Endodermal cell (in vitro differentiated cells): ENCODE data around the gene NLRP1. TPM values are rescaled to one million over a fixed set of nuclear protein-coding genes. Genes with fewer than 3 reads are reported as not detected.
A peak's percentile ranks its signal among the peaks of the same experiment; 100 is the strongest.

ENCODE experiments used
- DNase-seq: peaks from one replicate; pipeline ENCODE4 v3.0.0-alpha.2; 2017
- H3K27ac ChIP-seq: 2 replicates; pipeline ENCODE4 v1.5.1; 2013; ENCODE audit warnings: mild to moderate bottlenecking, low read depth, low read length, moderate library complexity
- H3K27me3 ChIP-seq: 2 replicates; pipeline ENCODE4 v1.6.1; 2013; ENCODE audit warnings: mild to moderate bottlenecking, low read length, moderate library complexity; ENCODE audit not compliant: insufficient read depth, control insufficient read depth, poor library complexity, severe bottlenecking
- H3K36me3 ChIP-seq: 2 replicates; pipeline ENCODE4 v1.7.0; 2013; ENCODE audit warnings: mild to moderate bottlenecking, low read length, moderate library complexity; ENCODE audit not compliant: control insufficient read depth, insufficient read depth
- H3K4me1 ChIP-seq: one replicate; pipeline ENCODE4 v1.7.0; 2013; ENCODE audit warnings: low read length; ENCODE audit not compliant: control insufficient read depth, insufficient read depth
- H3K4me3 ChIP-seq: 2 replicates; pipeline ENCODE4 v1.5.1; 2013; ENCODE audit warnings: mild to moderate bottlenecking, low read length, moderate library complexity
- H3K9ac ChIP-seq: 2 replicates; pipeline ENCODE4 v1.6.1; 2013; ENCODE audit warnings: mild to moderate bottlenecking, low read length, moderate library complexity; ENCODE audit not compliant: poor library complexity, severe bottlenecking; ENCODE audit errors: extremely low read depth
- H3K9me3 ChIP-seq: 2 replicates; pipeline ENCODE4 v1.6.1; 2013; ENCODE audit warnings: mild to moderate bottlenecking, low read length, moderate library complexity; ENCODE audit not compliant: control insufficient read depth
- H3K27ac Mint-ChIP-seq: 2 replicates; pipeline ENCODE4 v1.8.0; 2020; ENCODE audit warnings: mixed read lengths
- H3K27me3 Mint-ChIP-seq: 2 replicates; pipeline ENCODE4 v1.8.0; 2021; ENCODE audit warnings: mild to moderate bottlenecking, mixed read lengths; ENCODE audit not compliant: insufficient read depth
- H3K36me3 Mint-ChIP-seq: 2 replicates; pipeline ENCODE4 v1.8.0; 2020; ENCODE audit warnings: low read depth, mixed read lengths
- H3K4me1 Mint-ChIP-seq: 2 replicates; pipeline ENCODE4 v1.8.0; 2020; ENCODE audit warnings: mixed read lengths
- H3K4me3 Mint-ChIP-seq: 2 replicates; pipeline ENCODE4 v1.8.0; 2020; ENCODE audit warnings: mild to moderate bottlenecking, moderate library complexity, mixed read lengths
- H3K9me3 Mint-ChIP-seq: 2 replicates; pipeline ENCODE4 v1.8.0; 2020; ENCODE audit warnings: mild to moderate bottlenecking, mixed read lengths
- WGBS, 2 experiments: methylation state at CpG; one replicate each; pipeline versions ENCODE4 v1.1.5 to v1.1.7; 2013; ENCODE audit warnings: missing lambda C conversion rate in 2 of 2, mixed read lengths in 1 of 2; ENCODE audit not compliant: insufficient coverage in 1 of 2, insufficient read length in 1 of 2; 5-methylcytosine and 5-hydroxymethylcytosine counted together
- long read RNA-seq, 4 experiments: library from polyadenylated mRNA in 2 of 4; library from RNA in 1 of 4; library from capped mRNA in 1 of 4; stranded (forward) in 3 of 4; unstranded in 1 of 4; transcript quantifications; one replicate each; pipeline ENCODE4 v2.0.0, GENCODE V29; 2020 to 2021; ENCODE audit warnings: inconsistent platforms in 1 of 4
- polyA plus RNA-seq, 2 experiments: library from polyadenylated mRNA; stranded (reverse); fragments of 50-300 nt; gene quantifications; one replicate each; pipeline ENCODE4 v1.2.3, GENCODE V29; 2013
- total RNA-seq, 2 donors: library from RNA; stranded (reverse); fragmentation: NEBNext Ultra II Directional in 1 of 2; extraction: Animal tissue kit (Norgen Biotek cat#: 25700) in 1 of 2; gene quantifications; 2 replicates in 1 of 2; 3 replicates in 1 of 2; pipeline ENCODE4 v1.2.1, GENCODE V29; 2021
- TF ChIP-seq, protein P1 (sequence below): fragments of 200-600 bp; sonication (generic); conservative IDR thresholded peaks from 2 replicates; pipeline ENCODE4 v1.5.0; 2021; ENCODE audit warnings: antibody characterized with exemption, mild to moderate bottlenecking

NLRP1 gene
- total RNA-seq = 1 to 10 TPM; 3.6 to 5.4 TPM
- 141 TPM for polyA plus RNA-seq (2013, experiment 1 of 2)
- polyA plus RNA-seq (2013, experiment 2 of 2) = 156 TPM
- long read RNA-seq, experiment 1, partial matches to known transcripts = 0 of 1 reads
- long read RNA-seq, experiment 1, other reads (novel, unspliced or antisense) = 0 of 1 reads
- long read RNA-seq, experiment 2, transcript NLRP1-206 (2 exons, 1,627 nt) = major isoform, 7 of 7 reads
- long read RNA-seq, experiment 2, partial matches to known transcripts = 0 of 7 reads
- long read RNA-seq, experiment 2, other reads (novel, unspliced or antisense) = 0 of 7 reads
- long read RNA-seq, experiment 3 = 0 reads
- long read RNA-seq, experiment 4, partial matches to known transcripts = 0 of 1 reads
- long read RNA-seq, experiment 4, other reads (novel, unspliced or antisense) = 0 of 1 reads

DNA sequence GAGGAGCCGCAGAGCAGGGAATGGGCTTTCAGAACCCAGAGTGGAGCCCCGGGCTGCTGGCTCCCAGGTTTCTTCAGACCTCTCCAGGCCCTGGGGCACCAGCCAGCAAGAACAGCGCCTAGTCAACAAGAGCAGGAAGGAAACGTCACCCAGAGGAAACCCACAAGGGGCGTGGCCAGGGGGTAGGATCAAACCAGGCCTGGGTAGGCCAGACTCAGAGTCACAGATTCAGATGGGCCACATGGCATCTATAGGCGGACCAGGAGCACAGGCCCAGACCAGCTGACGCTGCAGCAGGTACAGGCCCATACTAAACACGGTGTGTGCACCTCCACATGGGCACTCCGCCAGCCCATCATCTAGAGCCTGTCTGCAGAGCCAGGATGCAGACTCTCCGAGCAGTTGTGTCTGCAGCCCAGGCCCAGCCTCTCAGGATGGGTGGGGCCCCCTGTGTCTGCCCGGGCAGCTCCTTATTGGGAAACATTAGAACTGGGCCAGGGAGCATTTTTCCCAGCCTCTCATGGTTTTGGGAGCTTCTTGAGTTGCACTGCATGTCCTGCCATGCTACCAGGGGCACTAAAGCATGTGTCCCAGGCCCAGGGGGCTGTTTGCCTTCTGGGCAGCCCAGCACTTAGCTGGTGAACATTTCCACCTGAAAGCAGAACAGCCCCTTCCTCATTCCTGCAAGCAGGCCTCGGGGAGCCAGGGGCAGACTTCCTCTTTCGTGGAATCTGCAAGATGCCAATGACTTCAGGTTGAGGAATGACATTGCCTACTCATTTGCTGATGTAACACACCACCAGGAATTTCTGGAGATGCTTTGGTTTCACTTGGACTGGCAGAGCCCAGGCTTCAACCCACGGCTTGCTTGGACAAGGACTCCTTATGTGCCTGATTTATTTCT, at the start of gene NLRP1:
TSS of gene NLRP1 (minus strand) at position 127 of the 904 bp plus-strand sequence. CDS start 552 bp downstream, outside the sequence.
- Mint-ChIP-seq H3K4me1 (no peaks in the 10 kb centered on the region), H3K9me3 (no peaks in the 10 kb centered on the region), H3K36me3 (no peaks in the 10 kb centered on the region), H3K27ac (peak within 1 kb of the TSS; percentile 35), H3K4me3 (no peak within 1 kb of the TSS), H3K27me3 (no peaks in the 10 kb centered on the region)
- H3K4me3 ChIP-seq = no peak within 1 kb of the TSS
- H3K4me1 ChIP-seq = no peaks in the 10 kb centered on the region
- no peak within 1 kb of the TSS for H3K27ac ChIP-seq
- peak; percentile 88 for DNase-seq
- H3K36me3 ChIP-seq = no peaks in the 10 kb centered on the region
- TF ChIP-seq, protein P1, sequence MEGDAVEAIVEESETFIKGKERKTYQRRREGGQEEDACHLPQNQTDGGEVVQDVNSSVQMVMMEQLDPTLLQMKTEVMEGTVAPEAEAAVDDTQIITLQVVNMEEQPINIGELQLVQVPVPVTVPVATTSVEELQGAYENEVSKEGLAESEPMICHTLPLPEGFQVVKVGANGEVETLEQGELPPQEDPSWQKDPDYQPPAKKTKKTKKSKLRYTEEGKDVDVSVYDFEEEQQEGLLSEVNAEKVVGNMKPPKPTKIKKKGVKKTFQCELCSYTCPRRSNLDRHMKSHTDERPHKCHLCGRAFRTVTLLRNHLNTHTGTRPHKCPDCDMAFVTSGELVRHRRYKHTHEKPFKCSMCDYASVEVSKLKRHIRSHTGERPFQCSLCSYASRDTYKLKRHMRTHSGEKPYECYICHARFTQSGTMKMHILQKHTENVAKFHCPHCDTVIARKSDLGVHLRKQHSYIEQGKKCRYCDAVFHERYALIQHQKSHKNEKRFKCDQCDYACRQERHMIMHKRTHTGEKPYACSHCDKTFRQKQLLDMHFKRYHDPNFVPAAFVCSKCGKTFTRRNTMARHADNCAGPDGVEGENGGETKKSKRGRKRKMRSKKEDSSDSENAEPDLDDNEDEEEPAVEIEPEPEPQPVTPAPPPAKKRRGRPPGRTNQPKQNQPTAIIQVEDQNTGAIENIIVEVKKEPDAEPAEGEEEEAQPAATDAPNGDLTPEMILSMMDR = no peak
- 77 to 83% methylated on average over 10 to 14 of the region's 14 CpGs for WGBS, 2 experiments
- no peaks in the 10 kb centered on the region for H3K9me3 ChIP-seq
- no peaks in the 10 kb centered on the region for H3K27me3 ChIP-seq
- H3K9ac ChIP-seq = no peak within 1 kb of the TSS

DNA sequence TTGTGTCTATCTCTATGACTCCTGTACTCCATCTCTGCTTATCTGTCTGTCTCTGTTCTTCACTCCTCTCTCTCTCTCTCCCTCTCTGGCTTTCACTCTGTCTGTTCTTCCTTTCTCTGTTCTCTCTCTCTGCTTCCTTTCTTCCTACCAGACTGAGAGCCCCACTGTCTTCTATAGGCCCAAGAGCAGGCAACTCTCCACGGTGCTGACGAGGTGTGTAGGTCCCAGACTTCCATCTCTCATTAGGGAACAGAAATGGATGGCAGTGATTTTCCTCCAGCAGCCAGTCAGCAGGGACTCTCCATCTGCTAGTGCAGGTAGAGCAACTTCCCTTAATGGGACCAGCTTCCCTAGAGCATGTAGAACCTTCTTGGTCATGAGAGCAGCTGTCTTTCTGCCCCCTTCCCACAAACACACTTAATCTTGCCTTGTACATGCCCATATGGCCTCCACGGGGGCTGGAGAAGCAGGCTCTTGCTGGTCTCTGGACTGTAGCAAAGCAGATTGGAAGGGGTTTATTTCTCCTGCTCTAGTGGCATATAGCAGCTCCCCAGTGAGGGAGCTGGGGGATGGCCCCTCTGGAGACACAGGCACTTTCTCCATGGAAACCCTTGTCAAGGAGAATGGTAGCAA, 47.8 kb upstream of the NLRP1 start:
- TF ChIP-seq, protein P1 = no peak
- H3K27ac Mint-ChIP-seq = no peak overlapping the region
- no peak overlapping the region for H3K4me3 Mint-ChIP-seq
- Histone ChIP-seq H3K9me3 (no peaks in the 10 kb centered on the region), H3K27ac (no peak overlapping the region), H3K9ac (no peak overlapping the region), H3K4me1 (no peaks in the 10 kb centered on the region), H3K36me3 (no peaks in the 10 kb centered on the region), H3K4me3 (no peak overlapping the region), H3K27me3 (peaks cover 15% of the 10 kb centered on the region)
- DNase-seq = peak; percentile 65
- H3K9me3 Mint-ChIP-seq = no peaks in the 10 kb centered on the region
- WGBS, 2 experiments = 55 to 67% methylated on average over 2 to 3 of the region's 3 CpGs
- H3K36me3 Mint-ChIP-seq = no peaks in the 10 kb centered on the region
- no peaks in the 10 kb centered on the region for H3K4me1 Mint-ChIP-seq
- peaks cover 8% of the 10 kb centered on the region for H3K27me3 Mint-ChIP-seq

DNA sequence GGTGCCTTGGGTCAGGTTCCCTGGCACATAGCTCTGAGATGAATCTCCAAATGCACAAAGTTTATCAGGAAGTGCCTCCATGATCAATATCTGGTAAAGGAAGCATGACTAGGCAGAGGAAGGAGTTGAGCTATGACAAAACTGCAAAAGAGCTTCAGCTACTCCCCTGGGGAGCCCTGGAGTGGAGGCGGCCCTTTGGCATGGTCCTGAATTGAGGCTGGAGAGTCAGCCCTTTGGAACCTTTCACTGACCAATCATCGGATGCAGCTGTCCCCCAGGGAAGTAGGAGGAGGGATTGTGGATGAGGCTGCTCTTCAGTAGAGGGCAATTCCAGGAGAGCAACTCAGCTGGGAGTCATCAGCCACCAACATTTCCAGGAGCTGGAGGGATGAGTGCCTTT, 46.1 kb upstream of the NLRP1 start:
- Mint-ChIP-seq H3K27me3 (peaks cover 4% of the 10 kb centered on the region), H3K4me1 (no peaks in the 10 kb centered on the region), H3K36me3 (no peaks in the 10 kb centered on the region), H3K4me3 (no peak overlapping the region), H3K27ac (no peak overlapping the region), H3K9me3 (no peaks in the 10 kb centered on the region)
- H3K9me3 ChIP-seq = no peaks in the 10 kb centered on the region
- no peak overlapping the region for H3K27ac ChIP-seq
- TF ChIP-seq, protein P1 = no peak
- DNase-seq = no peak
- H3K4me1 ChIP-seq = no peaks in the 10 kb centered on the region
- WGBS, 2 experiments = 87 to 100% methylated on average over 1 to 2 of the region's 2 CpGs
- H3K9ac ChIP-seq = no peak overlapping the region
- peaks cover 15% of the 10 kb centered on the region for H3K27me3 ChIP-seq
- no peaks in the 10 kb centered on the region for H3K36me3 ChIP-seq
- H3K4me3 ChIP-seq = no peak overlapping the region
